ENCODE results near the gene ZNF235. TPM values are rescaled to one million over a fixed set of nuclear protein-coding genes. Genes with fewer than 3 reads are reported as not detected.

The ZNF235 gene
- total RNA-seq, 1 experiment from 2014 or later, result 9.9 TPM

- BruUV-seq (replicated peaks), result no TSS peak
- H3K36me3 ChIP-seq (ENCODE audit: insufficient read depth, low read length, poor library complexity, severe bottlenecking), result no peaks in the 10 kb centered on the region
- DNase-seq (ENCODE audit: low spot score), result no peak
- TF ChIP-seq CTCF (conservative IDR thresholded peaks at IDR 0.05; ENCODE audit: low read depth, low read length) (no peak), EZH2 (IDR thresholded peaks at IDR 0.05; ENCODE audit: borderline replicate concordance, low read depth, low read length, poor library complexity, severe bottlenecking) (no peak)
- H3K4me1 ChIP-seq (ENCODE audit: insufficient read depth, low read length, poor library complexity, severe bottlenecking), result no peaks in the 10 kb centered on the region
- CTCF ChIA-PET, result no interaction called here
- POLR2A ChIA-PET (ENCODE audit: low non-redundant PET), result no interaction called here
- no peaks in the 10 kb centered on the region for H3K9me3 ChIP-seq (ENCODE audit: low read depth, low read length, poor library complexity, severe bottlenecking)
- H3K27ac ChIP-seq (ENCODE audit: low read depth, low read length, poor library complexity, severe bottlenecking), result no peak overlapping the region
- intact Hi-C loops (cut with micrococcal nuclease; ENCODE audit: unreplicated experiment), result no loop called here
- H3K27me3 ChIP-seq (replicated peaks; ENCODE audit: insufficient read depth, low read depth, low read length, poor library complexity), result no peaks in the 10 kb centered on the region
- H3K4me3 ChIP-seq (ENCODE audit: low read depth, low read length, poor library complexity, severe bottlenecking), result no peak overlapping the region
Measured at GRCh38 chr19:44280916-44281315, 23.9 kb downstream of the ZNF235 start.

GRCh38 chr19:44278181-44278690 is 26.6 kb downstream of the ZNF235 start:
- no peak overlapping the region for H3K27ac ChIP-seq (ENCODE audit: low read depth, low read length, poor library complexity, severe bottlenecking)
- intact Hi-C loops (cut with micrococcal nuclease; ENCODE audit: unreplicated experiment), result no loop called here
- no peaks in the 10 kb centered on the region for H3K4me1 ChIP-seq (ENCODE audit: insufficient read depth, low read length, poor library complexity, severe bottlenecking)
- no TSS peak for BruUV-seq (replicated peaks)
- ChIA-PET POLR2A (ENCODE audit: low non-redundant PET) (no interaction called here), CTCF (no interaction called here)
- H3K9me3 ChIP-seq (ENCODE audit: low read depth, low read length, poor library complexity, severe bottlenecking), result peaks cover 4% of the 10 kb centered on the region
- H3K27me3 ChIP-seq (replicated peaks; ENCODE audit: insufficient read depth, low read depth, low read length, poor library complexity), result no peaks in the 10 kb centered on the region
- DNase-seq (ENCODE audit: low spot score), result no peak
- no peak overlapping the region for H3K4me3 ChIP-seq (ENCODE audit: low read depth, low read length, poor library complexity, severe bottlenecking)
- H3K36me3 ChIP-seq (ENCODE audit: insufficient read depth, low read length, poor library complexity, severe bottlenecking), result no peaks in the 10 kb centered on the region
- TF ChIP-seq EZH2 (IDR thresholded peaks at IDR 0.05; ENCODE audit: borderline replicate concordance, low read depth, low read length, poor library complexity, severe bottlenecking) (no peak), CTCF (conservative IDR thresholded peaks at IDR 0.05; ENCODE audit: low read depth, low read length) (no peak)

- BruUV-seq (replicated peaks), result no TSS peak
- no peaks in the 10 kb centered on the region for H3K27me3 ChIP-seq (replicated peaks; ENCODE audit: insufficient read depth, low read depth, low read length, poor library complexity)
- H3K27ac ChIP-seq (ENCODE audit: low read depth, low read length, poor library complexity, severe bottlenecking), result no peak overlapping the region
- H3K9me3 ChIP-seq (ENCODE audit: low read depth, low read length, poor library complexity, severe bottlenecking), result peaks cover 4% of the 10 kb centered on the region
- intact Hi-C loops (cut with micrococcal nuclease; ENCODE audit: unreplicated experiment), result no loop called here
- TF ChIP-seq CTCF (conservative IDR thresholded peaks at IDR 0.05; ENCODE audit: low read depth, low read length) (no peak), EZH2 (IDR thresholded peaks at IDR 0.05; ENCODE audit: borderline replicate concordance, low read depth, low read length, poor library complexity, severe bottlenecking) (no peak)
- no peaks in the 10 kb centered on the region for H3K36me3 ChIP-seq (ENCODE audit: insufficient read depth, low read length, poor library complexity, severe bottlenecking)
- CTCF ChIA-PET, result no interaction called here
- DNase-seq (ENCODE audit: low spot score), result no peak
- POLR2A ChIA-PET (ENCODE audit: low non-redundant PET), result no interaction called here
- H3K4me1 ChIP-seq (ENCODE audit: insufficient read depth, low read length, poor library complexity, severe bottlenecking), result no peaks in the 10 kb centered on the region
- no peak overlapping the region for H3K4me3 ChIP-seq (ENCODE audit: low read depth, low read length, poor library complexity, severe bottlenecking)
Measured at GRCh38 chr19:44277331-44277730, 27.5 kb downstream of the ZNF235 start.

Measured in A673 (cell line).